ENCODE measurements around the gene MOCOS. TPM values are rescaled to one million over a fixed set of nuclear protein-coding genes. Genes with fewer than 3 reads are reported as not detected.
A peak's percentile ranks its signal among the peaks of the same experiment; 100 is the strongest.

MOCOS gene
- total and polyA plus RNA-seq, 2 of the 13 experiments (the other 11 are each of a cell fraction or from before 2014, with no cell fraction given), result 7.7 to 15.4 TPM

- H3K4me3 ChIP-seq (replicated peaks in 1 of 3; ENCODE audit: insufficient read depth in 1 of 3, low read depth in 2 of 3, low read length in 3 of 3), result no peak overlapping the region
- H2AFZ ChIP-seq (ENCODE audit: low read length), result no peak overlapping the region
- H3K79me2 ChIP-seq (ENCODE audit: insufficient read depth, low read length), result no peaks in the 10 kb centered on the region
- H3K9ac ChIP-seq (ENCODE audit: insufficient read depth, low read depth, low read length), result no peak overlapping the region
- intact Hi-C loops (cut with micrococcal nuclease; ENCODE audit: unreplicated experiment), result loop anchor here (10.0 kb wide), 1 partner anchor 75 kb away; no protein-coding TSS in a partner anchor
- ATAC-seq, result no peak
- CTCF ChIA-PET (ENCODE audit: low intra/inter-chr PET ratio, low total read pairs), result no interaction called here
- peaks cover 0 to 7% of the 10 kb centered on the region in 2 experiments; a peak in 1 of 5 replicates for H3K36me3 ChIP-seq (replicated peaks in 1 of 2; ENCODE audit: control insufficient read depth in 1 of 2, insufficient read depth in 2 of 2, low read length in 2 of 2)
- POLR2A ChIA-PET, result interaction anchor here (1.0 to 1.4 kb wide), 2 partner anchors 8 to 28 kb away, joined by 3 to 5 read pairs; partner anchors contain the start of gene MOCOS
- no peak for FAIRE-seq
- no peaks in the 10 kb centered on the region; a peak in 1 of 5 replicates for H3K27me3 ChIP-seq (ENCODE audit: control insufficient read depth in 1 of 2, insufficient read depth in 2 of 2, low read length in 2 of 2)
- no peaks in the 10 kb centered on the region for H4K20me1 ChIP-seq (ENCODE audit: insufficient read depth, low read length)
- TF ChIP-seq POLR2G (IDR thresholded peaks at IDR 0.05; ENCODE audit: low read depth, low read length) (peak; percentile 33), POLR2AphosphoS5 (IDR thresholded peaks at IDR 0.05; ENCODE audit: low read depth, low read length) (peak; percentile 47; the same call in 1 of the 2 replicates), POLR2A (IDR thresholded peaks at IDR 0.05; ENCODE audit: insufficient read depth in 1 of 2, low read depth in 2 of 2, low read length in 2 of 2) (no peak), MED1 (CRISPR knock-in tag; IDR thresholded peaks at IDR 0.05) (no peak), TEAD3 (CRISPR knock-in tag; optimal IDR thresholded peaks at IDR 0.05; ENCODE audit: borderline replicate concordance) (peak; percentile 18)
- in situ Hi-C loops (cut with HindIII; ENCODE audit: extremely low pct_ligation_motif_present, low pct_unique_long_range_greater_than_20kb), result no loop called here
- H3K4me2 ChIP-seq (ENCODE audit: low read depth, low read length), result no peak overlapping the region
- 72% methylated on average over 6 of the region's 7 CpGs for WGBS (ENCODE audit: low lambda C conversion rate)
- no peak overlapping the region for H3K27ac ChIP-seq (ENCODE audit: extremely low read length, insufficient read depth, low read length)
- H3K4me1 ChIP-seq (ENCODE audit: insufficient read depth, low read length), result peaks cover 87% of the 10 kb centered on the region
- no TSS peak for BruUV-seq (replicated peaks)
- H3K9me3 ChIP-seq (ENCODE audit: low read length), result no peaks in the 10 kb centered on the region
- no peak for DNase-seq (ENCODE audit: low spot score)
These were observed 7.5 kb upstream of the MOCOS start for GRCh38 chr18:36179562-36180355.

GRCh38 chr18:36181441-36181840 lies 5.9 kb upstream of the MOCOS start:
- Histone ChIP-seq H3K9ac (ENCODE audit: insufficient read depth, low read depth, low read length) (no peak overlapping the region), H3K79me2 (ENCODE audit: insufficient read depth, low read length) (no peaks in the 10 kb centered on the region), H3K36me3 (replicated peaks in 1 of 2; ENCODE audit: control insufficient read depth in 1 of 2, insufficient read depth in 2 of 2, low read length in 2 of 2) (no peaks in the 10 kb centered on the region), H2AFZ (ENCODE audit: low read length) (no peak overlapping the region), H4K20me1 (ENCODE audit: insufficient read depth, low read length) (no peaks in the 10 kb centered on the region), H3K9me3 (ENCODE audit: low read length) (no peaks in the 10 kb centered on the region), H3K4me2 (ENCODE audit: low read depth, low read length) (peak overlapping the region; percentile 48), H3K27ac (ENCODE audit: extremely low read length, insufficient read depth, low read length) (no peak overlapping the region), H3K4me1 (ENCODE audit: insufficient read depth, low read length) (peaks cover 83% of the 10 kb centered on the region), H3K4me3 (replicated peaks in 1 of 3; ENCODE audit: insufficient read depth in 1 of 3, low read depth in 2 of 3, low read length in 3 of 3) (no peak overlapping the region), H3K27me3 (ENCODE audit: control insufficient read depth in 1 of 2, insufficient read depth in 2 of 2, low read length in 2 of 2) (no peaks in the 10 kb centered on the region; a peak in 1 of 5 replicates)
- peak; percentile 10 for ATAC-seq
- CTCF ChIA-PET (ENCODE audit: low intra/inter-chr PET ratio, low total read pairs), result no interaction called here
- in situ Hi-C loops (cut with HindIII; ENCODE audit: extremely low pct_ligation_motif_present, low pct_unique_long_range_greater_than_20kb) (no loop called here), intact Hi-C loops (cut with micrococcal nuclease; ENCODE audit: unreplicated experiment) (loop anchor here (10.0 kb wide), 1 partner anchor 73 kb away; no protein-coding TSS in a partner anchor)
- FAIRE-seq, result no peak
- TF ChIP-seq, protein P1, sequence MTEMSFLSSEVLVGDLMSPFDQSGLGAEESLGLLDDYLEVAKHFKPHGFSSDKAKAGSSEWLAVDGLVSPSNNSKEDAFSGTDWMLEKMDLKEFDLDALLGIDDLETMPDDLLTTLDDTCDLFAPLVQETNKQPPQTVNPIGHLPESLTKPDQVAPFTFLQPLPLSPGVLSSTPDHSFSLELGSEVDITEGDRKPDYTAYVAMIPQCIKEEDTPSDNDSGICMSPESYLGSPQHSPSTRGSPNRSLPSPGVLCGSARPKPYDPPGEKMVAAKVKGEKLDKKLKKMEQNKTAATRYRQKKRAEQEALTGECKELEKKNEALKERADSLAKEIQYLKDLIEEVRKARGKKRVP (CRISPR knock-in tag; IDR thresholded peaks at IDR 0.05), result peak in 1 of 2 experiments; percentile 66; a peak in 2 of 4 replicates
- TF ChIP-seq ZBTB39 (CRISPR knock-in tag; IDR thresholded peaks at IDR 0.05), result no peak
- TF ChIP-seq, protein P2, sequence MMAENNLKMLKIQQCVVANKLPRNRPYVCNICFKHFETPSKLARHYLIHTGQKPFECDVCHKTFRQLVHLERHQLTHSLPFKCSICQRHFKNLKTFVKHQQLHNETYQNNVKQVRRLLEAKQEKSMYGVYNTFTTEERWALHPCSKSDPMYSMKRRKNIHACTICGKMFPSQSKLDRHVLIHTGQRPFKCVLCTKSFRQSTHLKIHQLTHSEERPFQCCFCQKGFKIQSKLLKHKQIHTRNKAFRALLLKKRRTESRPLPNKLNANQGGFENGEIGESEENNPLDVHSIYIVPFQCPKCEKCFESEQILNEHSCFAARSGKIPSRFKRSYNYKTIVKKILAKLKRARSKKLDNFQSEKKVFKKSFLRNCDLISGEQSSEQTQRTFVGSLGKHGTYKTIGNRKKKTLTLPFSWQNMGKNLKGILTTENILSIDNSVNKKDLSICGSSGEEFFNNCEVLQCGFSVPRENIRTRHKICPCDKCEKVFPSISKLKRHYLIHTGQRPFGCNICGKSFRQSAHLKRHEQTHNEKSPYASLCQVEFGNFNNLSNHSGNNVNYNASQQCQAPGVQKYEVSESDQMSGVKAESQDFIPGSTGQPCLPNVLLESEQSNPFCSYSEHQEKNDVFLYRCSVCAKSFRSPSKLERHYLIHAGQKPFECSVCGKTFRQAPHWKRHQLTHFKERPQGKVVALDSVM (CRISPR knock-in tag; IDR thresholded peaks at IDR 0.05), result 0 out of 2 replicates have a peak, but pooled peaks have one; percentile 1
- TF ChIP-seq CREB1 (IDR thresholded peaks at IDR 0.05), result no peak
- no peak for TF ChIP-seq CREB1 (CRISPR knock-in tag; IDR thresholded peaks at IDR 0.05)
- 52% methylated on average over 5 of the region's 6 CpGs for WGBS (ENCODE audit: low lambda C conversion rate)
- no TSS peak for BruUV-seq (replicated peaks)
- POLR2A ChIA-PET, result no interaction called here
- peak; percentile 15 for DNase-seq (ENCODE audit: low spot score)
